ENCODE data around the gene BDP1.
"Not testable (repeated sequence)": the region's sequence is repeated elsewhere in the genome, so short reads cannot be mapped to it uniquely, and the experiment has no call there.

BDP1 gene

GRCh38 chr5:71455427-71456361 lies at the start of gene BDP1:
Gene BDP1, plus strand, starts transcription at chr5:71455651. Its CDS starts 227 bp downstream, at chr5:71455878.
- H3K4me3 ChIP-seq (ENCODE audit: low read depth, low read length), result peak within 1 kb of the TSS; percentile 94

- H3K4me3 ChIP-seq (ENCODE audit: low read depth, low read length), result not testable (repeated sequence)
These were observed 45.4 kb upstream of the BDP1 start for GRCh38 chr5:71410088-71410487.

- not testable (repeated sequence) for H3K4me3 ChIP-seq (ENCODE audit: low read depth, low read length)
These were observed 39.8 kb upstream of the BDP1 start for GRCh38 chr5:71415626-71416025.

- not testable (repeated sequence) for H3K4me3 ChIP-seq (ENCODE audit: low read depth, low read length)
These were observed 37.4 kb upstream of the BDP1 start for GRCh38 chr5:71418026-71418425.

- not testable (repeated sequence) for H3K4me3 ChIP-seq (ENCODE audit: low read depth, low read length)
These were observed 34.2 kb upstream of the BDP1 start for GRCh38 chr5:71421278-71421677.

GRCh38 chr5:71423896-71424295 lies 31.6 kb upstream of the BDP1 start:
- not testable (repeated sequence) for H3K4me3 ChIP-seq (ENCODE audit: low read depth, low read length)

- not testable (repeated sequence) for H3K4me3 ChIP-seq (ENCODE audit: low read depth, low read length)
These were observed 28.6 kb upstream of the BDP1 start for GRCh38 chr5:71426686-71427474.

- not testable (repeated sequence) for H3K4me3 ChIP-seq (ENCODE audit: low read depth, low read length)
These were observed 23.0 kb upstream of the BDP1 start for GRCh38 chr5:71432410-71432809.

- not testable (repeated sequence) for H3K4me3 ChIP-seq (ENCODE audit: low read depth, low read length)
These were observed 20.6 kb upstream of the BDP1 start for GRCh38 chr5:71434825-71435224.

- not testable (repeated sequence) for H3K4me3 ChIP-seq (ENCODE audit: low read depth, low read length)
These were observed 13.9 kb upstream of the BDP1 start for GRCh38 chr5:71441564-71441963.

GRCh38 chr5:71443891-71444290 lies 11.6 kb upstream of the BDP1 start:
- H3K4me3 ChIP-seq (ENCODE audit: low read depth, low read length), result not testable (repeated sequence)

- not testable (repeated sequence) for H3K4me3 ChIP-seq (ENCODE audit: low read depth, low read length)
These were observed 10.4 kb upstream of the BDP1 start for GRCh38 chr5:71445015-71445414.

- not testable (repeated sequence) for H3K4me3 ChIP-seq (ENCODE audit: low read depth, low read length)
These were observed 9.8 kb upstream of the BDP1 start for GRCh38 chr5:71445523-71446152.

GRCh38 chr5:71446540-71447216 lies 8.8 kb upstream of the BDP1 start:
- not testable (repeated sequence) for H3K4me3 ChIP-seq (ENCODE audit: low read depth, low read length)

- H3K4me3 ChIP-seq (ENCODE audit: low read depth, low read length), result not testable (repeated sequence)
These were observed 8.1 kb upstream of the BDP1 start for GRCh38 chr5:71447218-71447808.

- no peak overlapping the region for H3K4me3 ChIP-seq (ENCODE audit: low read depth, low read length)
These were observed 2.6 kb upstream of the BDP1 start for GRCh38 chr5:71452876-71453275.

GRCh38 chr5:71454913-71455312 lies 538 bp upstream of the BDP1 start:
- peak overlapping the region; percentile 94 for H3K4me3 ChIP-seq (ENCODE audit: low read depth, low read length)

GRCh38 chr5:71456362-71456743 lies 902 bp downstream of the BDP1 start:
- peak overlapping the region; percentile 94 for H3K4me3 ChIP-seq (ENCODE audit: low read depth, low read length)

- H3K4me3 ChIP-seq (ENCODE audit: low read depth, low read length), result peak overlapping the region; percentile 94
These were observed 1.7 kb downstream of the BDP1 start for GRCh38 chr5:71457106-71457505.

GRCh38 chr5:71460693-71461092 lies 5.2 kb downstream of the BDP1 start:
- no peak overlapping the region for H3K4me3 ChIP-seq (ENCODE audit: low read depth, low read length)
